ENCODE measurements around the gene WASHC1. TPM values are rescaled to one million over a fixed set of nuclear protein-coding genes. Genes with fewer than 3 reads are reported as not detected.
"Not testable (repeated sequence)": the region's sequence is repeated elsewhere in the genome, so short reads cannot be mapped to it uniquely, and the experiment has no call there.

WASHC1 gene
- total RNA-seq, 1 donor from 2014 or later, result 9.8 TPM

DNA sequence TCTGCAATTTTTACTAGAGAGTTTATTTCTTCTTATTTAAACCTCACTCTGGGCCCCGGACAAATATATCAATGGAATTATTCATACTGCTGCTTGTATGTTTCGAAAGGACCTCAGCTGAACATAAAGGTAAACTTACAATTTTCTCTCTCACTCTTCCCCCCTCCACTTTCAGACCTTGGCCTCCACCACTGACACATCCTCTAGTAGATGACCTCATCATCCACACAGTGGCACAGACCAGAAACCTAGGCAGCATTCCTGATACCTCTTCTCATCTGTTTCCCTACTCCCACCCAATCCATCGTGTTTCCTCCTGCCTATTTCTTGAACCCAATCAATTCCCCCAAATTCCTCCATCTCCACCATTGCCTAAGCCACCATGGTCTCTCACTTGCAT, 15.2 kb upstream of the WASHC1 start:
- H3K4me3 Mint-ChIP-seq (ENCODE audit: unreplicated experiment); H3K27me3 Mint-ChIP-seq (ENCODE audit: low read depth); H3K27ac Mint-ChIP-seq (ENCODE audit: unreplicated experiment); DNase-seq (ENCODE audit: low spot score); H3K4me1 Mint-ChIP-seq (ENCODE audit: low read depth); H3K9me3 Mint-ChIP-seq (ENCODE audit: low read depth); H3K36me3 Mint-ChIP-seq (ENCODE audit: low read depth): not testable (repeated sequence)

DNA sequence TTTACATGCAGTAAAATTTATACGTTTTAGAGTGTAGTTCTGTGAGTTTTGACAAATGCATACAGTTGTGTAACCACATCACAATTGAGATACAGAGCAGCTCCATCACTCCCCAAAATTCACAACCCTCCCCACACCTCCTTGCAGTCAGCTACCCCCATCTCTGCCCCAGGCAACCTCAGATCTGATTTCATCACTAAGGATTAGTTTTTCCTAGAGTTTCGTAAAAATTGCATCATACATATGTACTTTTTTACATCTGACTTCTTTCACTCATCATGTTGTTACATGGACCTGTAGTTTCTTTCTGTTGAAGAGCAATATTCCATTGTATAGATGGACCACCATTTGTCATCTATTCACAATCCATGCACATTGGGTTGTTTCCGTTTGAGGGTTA, 14.4 kb upstream of the WASHC1 start:
- H3K4me3 Mint-ChIP-seq (ENCODE audit: unreplicated experiment); H3K27me3 Mint-ChIP-seq (ENCODE audit: low read depth); DNase-seq (ENCODE audit: low spot score); H3K36me3 Mint-ChIP-seq (ENCODE audit: low read depth); H3K9me3 Mint-ChIP-seq (ENCODE audit: low read depth); H3K4me1 Mint-ChIP-seq (ENCODE audit: low read depth); H3K27ac Mint-ChIP-seq (ENCODE audit: unreplicated experiment): not testable (repeated sequence)

DNA sequence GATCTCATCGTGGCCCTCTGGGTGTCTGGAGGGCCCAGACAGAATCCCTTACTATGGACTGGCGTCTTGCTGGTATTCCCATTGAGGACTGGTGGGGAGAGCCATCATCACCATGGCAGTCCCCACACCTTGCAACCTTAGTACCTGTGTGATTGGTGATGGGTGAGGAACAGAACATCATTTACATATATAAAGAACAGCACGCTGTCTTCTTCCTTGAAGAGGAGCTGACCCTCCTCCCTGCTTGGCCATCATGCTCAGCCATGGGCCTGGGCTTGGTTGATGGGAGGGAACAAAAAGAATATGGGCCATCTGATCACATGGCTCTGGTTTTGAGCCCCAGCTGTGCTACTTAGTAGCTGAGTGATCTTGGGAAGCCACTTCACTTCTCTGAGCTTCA, 13.9 kb upstream of the WASHC1 start:
- DNase-seq (ENCODE audit: low spot score); H3K9me3 Mint-ChIP-seq (ENCODE audit: low read depth); H3K27ac Mint-ChIP-seq (ENCODE audit: unreplicated experiment); H3K4me3 Mint-ChIP-seq (ENCODE audit: unreplicated experiment); H3K36me3 Mint-ChIP-seq (ENCODE audit: low read depth); H3K4me1 Mint-ChIP-seq (ENCODE audit: low read depth); H3K27me3 Mint-ChIP-seq (ENCODE audit: low read depth): not testable (repeated sequence)

DNA sequence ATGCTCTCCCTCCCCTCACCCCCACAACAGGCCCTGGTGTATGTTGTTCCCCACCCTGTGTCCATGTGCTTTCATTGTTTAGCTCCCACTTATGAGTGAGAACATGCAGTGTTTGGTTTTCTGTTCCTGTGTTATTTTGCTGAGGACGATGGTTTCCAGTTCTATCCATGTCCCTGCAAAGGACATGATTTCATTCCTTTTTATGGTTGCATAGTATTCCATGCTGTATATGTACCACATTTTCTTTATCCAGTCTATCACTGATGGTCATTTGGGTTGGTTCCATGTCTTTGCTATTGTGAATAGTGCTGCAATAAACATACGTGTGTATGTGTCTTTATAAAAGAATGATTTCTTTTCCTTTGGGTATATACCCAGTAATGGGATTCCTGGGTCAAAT, 12.6 kb upstream of the WASHC1 start:
- not testable (repeated sequence) for H3K36me3 Mint-ChIP-seq (ENCODE audit: low read depth); DNase-seq (ENCODE audit: low spot score); H3K27ac Mint-ChIP-seq (ENCODE audit: unreplicated experiment); H3K4me3 Mint-ChIP-seq (ENCODE audit: unreplicated experiment); H3K27me3 Mint-ChIP-seq (ENCODE audit: low read depth); H3K9me3 Mint-ChIP-seq (ENCODE audit: low read depth); H3K4me1 Mint-ChIP-seq (ENCODE audit: low read depth)

DNA sequence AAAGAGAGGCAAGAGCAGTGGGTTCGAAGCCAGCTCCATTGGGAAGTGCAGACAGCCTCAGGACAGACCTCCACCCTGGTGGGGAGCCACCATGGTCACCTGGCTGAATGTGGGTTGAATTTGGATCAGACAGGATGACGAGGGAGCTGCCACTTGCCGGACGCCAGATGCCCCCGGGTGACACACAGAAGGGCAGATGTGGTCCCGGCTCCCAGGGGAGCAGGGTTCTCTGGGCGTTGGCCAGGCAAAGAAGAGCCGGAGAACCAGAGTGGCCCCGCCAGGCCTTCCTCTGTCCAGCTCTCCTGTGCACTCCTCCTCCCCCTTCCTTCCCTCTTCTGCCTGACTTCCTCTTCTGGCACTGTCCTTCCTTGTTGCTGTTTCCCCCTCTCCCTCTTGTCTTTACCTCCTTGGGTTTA, 12.0 kb upstream of the WASHC1 start:
- not testable (repeated sequence) for DNase-seq (ENCODE audit: low spot score); H3K4me1 Mint-ChIP-seq (ENCODE audit: low read depth); H3K27ac Mint-ChIP-seq (ENCODE audit: unreplicated experiment); H3K27me3 Mint-ChIP-seq (ENCODE audit: low read depth); H3K36me3 Mint-ChIP-seq (ENCODE audit: low read depth); H3K9me3 Mint-ChIP-seq (ENCODE audit: low read depth); H3K4me3 Mint-ChIP-seq (ENCODE audit: unreplicated experiment)

DNA sequence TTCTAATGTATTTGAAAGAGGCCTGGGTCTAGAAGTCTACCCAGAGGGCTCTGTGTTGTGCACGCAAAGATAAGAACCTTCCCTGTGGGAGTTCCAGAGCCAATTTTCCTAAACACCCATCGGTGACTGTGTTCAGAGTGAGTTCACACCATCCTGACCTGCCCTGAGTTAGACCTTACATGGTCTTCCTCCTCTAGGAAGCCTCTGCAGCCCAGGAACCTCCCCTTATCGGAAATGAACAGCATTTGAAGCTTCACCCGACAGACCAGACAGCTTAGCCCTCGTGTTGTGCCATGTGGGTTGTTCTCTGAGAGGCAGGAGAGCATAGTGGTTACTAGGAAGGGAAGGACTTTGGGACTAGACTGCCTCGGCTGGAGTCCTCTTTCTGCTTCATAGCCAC, 3.1 kb upstream of the WASHC1 start:
- not testable (repeated sequence) for H3K27me3 Mint-ChIP-seq (ENCODE audit: low read depth); H3K27ac Mint-ChIP-seq (ENCODE audit: unreplicated experiment); H3K9me3 Mint-ChIP-seq (ENCODE audit: low read depth); H3K36me3 Mint-ChIP-seq (ENCODE audit: low read depth); H3K4me3 Mint-ChIP-seq (ENCODE audit: unreplicated experiment); H3K4me1 Mint-ChIP-seq (ENCODE audit: low read depth); DNase-seq (ENCODE audit: low spot score)

DNA sequence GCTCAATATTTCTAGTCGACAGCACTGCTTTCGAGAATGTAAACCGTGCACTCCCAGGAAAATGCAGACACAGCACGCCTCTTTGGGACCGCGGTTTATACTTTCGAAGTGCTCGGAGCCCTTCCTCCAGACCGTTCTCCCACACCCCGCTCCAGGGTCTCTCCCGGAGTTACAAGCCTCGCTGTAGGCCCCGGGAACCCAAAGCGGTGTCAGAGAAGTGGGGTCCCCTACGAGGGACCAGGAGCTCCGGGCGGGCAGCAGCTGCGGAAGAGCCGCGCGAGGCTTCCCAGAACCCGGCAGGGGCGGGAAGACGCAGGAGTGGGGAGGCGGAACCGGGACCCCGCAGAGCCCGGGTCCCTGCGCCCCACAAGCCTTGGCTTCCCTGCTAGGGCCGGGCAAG, 481 bp downstream of the WASHC1 start:
- not testable (repeated sequence) for H3K36me3 Mint-ChIP-seq (ENCODE audit: low read depth); H3K27me3 Mint-ChIP-seq (ENCODE audit: low read depth); H3K9me3 Mint-ChIP-seq (ENCODE audit: low read depth); H3K4me1 Mint-ChIP-seq (ENCODE audit: low read depth); H3K27ac Mint-ChIP-seq (ENCODE audit: unreplicated experiment); DNase-seq (ENCODE audit: low spot score)
- H3K4me3 Mint-ChIP-seq (ENCODE audit: unreplicated experiment), result peak overlapping the region; percentile 22

DNA sequence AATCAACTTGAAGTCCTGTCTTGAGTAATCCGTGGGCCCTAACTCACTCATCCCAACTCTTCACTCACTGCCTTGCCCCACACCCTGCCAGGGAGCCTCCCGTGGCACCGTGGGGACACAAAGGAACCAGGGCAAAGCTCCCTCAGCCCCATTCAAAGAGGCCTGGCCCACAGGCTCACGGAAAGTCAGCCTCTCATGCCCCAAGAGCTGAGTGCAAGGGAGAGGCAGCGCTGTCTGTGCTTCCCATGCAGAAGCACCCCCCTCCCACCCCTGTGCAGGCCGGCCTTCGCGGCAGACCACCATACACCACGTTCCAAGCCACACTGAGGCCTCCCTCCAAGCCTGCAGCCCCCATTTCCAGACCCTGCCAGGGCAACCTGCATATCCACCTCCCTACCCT, 7.6 kb downstream of the WASHC1 start:
- not testable (repeated sequence) for H3K4me3 Mint-ChIP-seq (ENCODE audit: unreplicated experiment); H3K27ac Mint-ChIP-seq (ENCODE audit: unreplicated experiment); H3K27me3 Mint-ChIP-seq (ENCODE audit: low read depth); DNase-seq (ENCODE audit: low spot score); H3K4me1 Mint-ChIP-seq (ENCODE audit: low read depth); H3K36me3 Mint-ChIP-seq (ENCODE audit: low read depth); H3K9me3 Mint-ChIP-seq (ENCODE audit: low read depth)

DNA sequence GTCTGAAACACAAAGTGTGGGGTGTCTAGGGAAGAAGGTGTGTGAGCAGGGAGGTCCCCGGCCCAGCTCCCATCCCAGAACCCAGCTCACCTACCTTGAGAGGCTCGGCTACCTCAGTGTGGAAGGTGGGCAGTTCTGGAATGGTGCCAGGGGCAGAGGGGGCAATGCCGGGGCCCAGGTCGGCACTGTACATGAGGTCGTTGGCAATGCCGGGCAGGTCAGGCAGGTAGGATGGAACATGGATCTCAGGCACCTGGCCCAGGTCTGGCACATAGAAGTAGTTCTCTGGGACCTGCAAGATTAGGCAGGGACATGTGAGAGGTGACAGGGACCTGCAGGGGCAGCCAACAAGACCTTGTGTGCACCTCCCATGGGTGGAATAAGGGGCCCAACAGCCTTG, 12.4 kb downstream of the WASHC1 start:
- H3K4me3 Mint-ChIP-seq (ENCODE audit: unreplicated experiment); H3K36me3 Mint-ChIP-seq (ENCODE audit: low read depth); H3K9me3 Mint-ChIP-seq (ENCODE audit: low read depth); H3K27me3 Mint-ChIP-seq (ENCODE audit: low read depth); DNase-seq (ENCODE audit: low spot score); H3K27ac Mint-ChIP-seq (ENCODE audit: unreplicated experiment); H3K4me1 Mint-ChIP-seq (ENCODE audit: low read depth): not testable (repeated sequence)

DNA sequence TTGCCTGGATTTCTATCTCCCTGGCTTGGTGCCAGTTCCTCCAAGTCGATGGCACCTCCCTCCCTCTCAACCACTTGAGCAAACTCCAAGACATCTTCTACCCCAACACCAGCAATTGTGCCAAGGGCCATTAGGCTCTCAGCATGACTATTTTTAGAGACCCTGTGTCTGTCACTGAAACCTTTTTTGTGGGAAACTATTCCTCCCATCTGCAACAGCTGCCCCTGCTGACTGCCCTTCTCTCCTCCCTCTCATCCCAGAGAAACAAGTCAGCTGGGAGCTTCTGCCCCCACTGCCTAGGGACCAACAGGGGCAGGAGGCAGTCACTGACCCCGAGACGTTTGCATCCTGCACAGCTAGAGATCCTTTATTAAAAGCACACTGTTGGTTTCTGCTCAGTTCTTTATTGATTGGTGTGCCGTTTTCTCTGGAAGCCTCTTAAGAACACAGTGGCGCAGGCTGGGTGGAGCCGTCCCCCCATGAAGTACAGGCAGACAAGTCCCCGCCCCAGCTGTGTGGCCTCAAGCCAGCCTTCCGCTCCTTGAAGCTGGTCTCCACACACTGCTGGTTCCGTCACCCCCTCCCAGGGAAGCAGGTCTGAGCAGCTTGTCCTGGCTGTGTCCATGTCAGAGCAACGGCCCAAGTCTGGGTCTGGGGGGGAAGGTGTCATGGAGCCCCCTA, 15.0 kb downstream of the WASHC1 start:
- not testable (repeated sequence) for H3K36me3 Mint-ChIP-seq (ENCODE audit: low read depth); DNase-seq (ENCODE audit: low spot score); H3K27me3 Mint-ChIP-seq (ENCODE audit: low read depth); H3K4me3 Mint-ChIP-seq (ENCODE audit: unreplicated experiment); H3K9me3 Mint-ChIP-seq (ENCODE audit: low read depth); H3K4me1 Mint-ChIP-seq (ENCODE audit: low read depth)
- H3K27ac Mint-ChIP-seq (ENCODE audit: unreplicated experiment), result peak overlapping the region; percentile 8
